H1 (cell line): ENCODE results near the gene C12orf56. TPM values are rescaled to one million over a fixed set of nuclear protein-coding genes. Genes with fewer than 3 reads are reported as not detected.

Experiments
- CTCF ChIA-PET: fragments of 300-600 bp; sonication (Branson Sonifier 250); formaldehyde crosslinking; loops from one replicate; lab custom pipeline; 2021; ENCODE audit not compliant: partially characterized antibody; lab: Charles Lee
- POLR2A ChIA-PET: fragments of 300-600 bp; sonication (Branson Sonifier 250); formaldehyde crosslinking; loops from one replicate; lab custom pipeline; 2021; ENCODE audit warnings: inconsistent platforms; ENCODE audit not compliant: partially characterized antibody; lab: Charles Lee
- DNase-seq, 2 experiments: peaks; one replicate each; pipeline versions ENCODE4 v3.0.0 to v3.0.0-alpha.2; 2010 to 2022; ENCODE audit warnings: low spot score in 2 of 2, low read depth in 1 of 2, mixed read lengths in 1 of 2
- FAIRE-seq: peaks from 2 replicates; lab custom pipeline; 2011; peaks lifted over from hg19 to GRCh38; lab: Jason Lieb, UNC
- H2AFZ ChIP-seq: 2 replicates; pipeline ENCODE4 v1.8.1; 2012; ENCODE audit warnings: low read length, inconsistent platforms
- H2AK5ac ChIP-seq: 2 replicates; pipeline ENCODE4 v1.6.1; 2013; ENCODE audit warnings: low read depth, low read length
- H2BK120ac ChIP-seq: replicated peaks from 2 replicates; pipeline ENCODE3; 2013; ENCODE audit warnings: low read depth, low read length, inconsistent platforms
- H2BK12ac ChIP-seq: 2 replicates; pipeline ENCODE4 v1.6.1; 2013; ENCODE audit warnings: low read depth, low read length
- H2BK15ac ChIP-seq: 2 replicates; pipeline ENCODE4 v1.6.1; 2013; ENCODE audit warnings: low read length
- H2BK20ac ChIP-seq: 2 replicates; pipeline ENCODE4 v1.6.1; 2013; ENCODE audit warnings: low read length
- H2BK5ac ChIP-seq: 2 replicates; pipeline ENCODE4 v1.6.1; 2013; ENCODE audit warnings: low read depth, low read length
- H3K14ac ChIP-seq: 2 replicates; pipeline ENCODE4 v1.6.1; 2013; ENCODE audit warnings: inconsistent platforms; ENCODE audit not compliant: insufficient read length
- H3K18ac ChIP-seq: 2 replicates; pipeline ENCODE4 v1.6.1; 2013; ENCODE audit warnings: low read length; ENCODE audit errors: extremely low read depth
- H3K23ac ChIP-seq: 2 replicates; pipeline ENCODE4 v1.6.1; 2013; ENCODE audit warnings: inconsistent platforms; ENCODE audit not compliant: insufficient read length
- H3K23me2 ChIP-seq: 2 replicates; pipeline ENCODE4 v1.6.1; 2013; ENCODE audit warnings: low read depth, low read length
- H3K27ac ChIP-seq: 2 replicates; pipeline ENCODE4 v1.6.1; 2011; ENCODE audit warnings: low read depth, low read length, inconsistent platforms
- H3K27me3 ChIP-seq, 4 experiments: replicated peaks in 1 of 4; 1 replicate in 1 of 4; 2 replicates in 3 of 4; pipeline versions ENCODE4 v1.6.1 to v1.8.1; 2011 to 2013; ENCODE audit warnings: low read length in 3 of 4, mild to moderate bottlenecking in 3 of 4, inconsistent platforms in 2 of 4, mixed read lengths in 2 of 4, moderate library complexity in 1 of 4; ENCODE audit not compliant: control insufficient read depth in 3 of 4, insufficient read depth in 3 of 4; ENCODE audit errors: extremely low read depth in 1 of 4
- H3K36me3 ChIP-seq, 4 experiments: 2 replicates each; pipeline versions ENCODE4 v1.6.1 to v1.8.1; 2011 to 2013; ENCODE audit warnings: mild to moderate bottlenecking in 4 of 4, low read length in 3 of 4, moderate library complexity in 2 of 4, control low read depth in 1 of 4, inconsistent platforms in 1 of 4; ENCODE audit not compliant: insufficient read depth in 4 of 4, control insufficient read depth in 2 of 4
- H3K4ac ChIP-seq: replicated peaks from 2 replicates; pipeline ENCODE3; 2013; ENCODE audit warnings: low read length, low read depth, mixed read lengths, inconsistent platforms; ENCODE audit not compliant: insufficient read length
- H3K4me1 ChIP-seq, 4 experiments: replicated peaks in 1 of 4; 1 replicate in 1 of 4; 2 replicates in 3 of 4; pipeline versions ENCODE4 v1.6.1 to v1.8.1; 2011 to 2013; ENCODE audit warnings: low read length in 3 of 4, inconsistent platforms in 2 of 4, mixed read lengths in 1 of 4; ENCODE audit not compliant: insufficient read depth in 4 of 4, control insufficient read depth in 3 of 4
- H3K4me2 ChIP-seq, 2 experiments: 2 replicates each; pipeline versions ENCODE4 v1.6.1 to v1.8.1; 2011 to 2013; ENCODE audit warnings: low read depth in 2 of 2, low read length in 2 of 2, control low read depth in 1 of 2, inconsistent platforms in 1 of 2, mild to moderate bottlenecking in 1 of 2; ENCODE audit not compliant: insufficient read depth in 1 of 2
- H3K4me3 ChIP-seq, 4 experiments: fragments of 200-600, 300-600 bp in 1 of 4; sonication (generic), shearing (Covaris generic), sonication (Bioruptor Twin) in 1 of 4; 2 replicates each; pipeline versions ENCODE4 v1.5.1 to v1.8.1; 2011 to 2016; ENCODE audit warnings: low read length in 4 of 4, low read depth in 3 of 4, control low read depth in 2 of 4, inconsistent platforms in 2 of 4, mild to moderate bottlenecking in 2 of 4, mixed read lengths in 1 of 4, moderate library complexity in 1 of 4; ENCODE audit not compliant: insufficient read depth in 2 of 4; ENCODE audit errors: extremely low read depth in 1 of 4
- H3K56ac ChIP-seq: replicated peaks from 2 replicates; pipeline ENCODE3; 2013; ENCODE audit warnings: low read depth, mild to moderate bottlenecking, mixed read lengths, low read length, inconsistent platforms; ENCODE audit not compliant: insufficient read length
- H3K79me1 ChIP-seq: 2 replicates; pipeline ENCODE4 v1.6.1; 2013; ENCODE audit warnings: low read depth, low read length, control low read depth
- H3K79me2 ChIP-seq, 2 experiments: 2 replicates each; pipeline versions ENCODE4 v1.6.1 to v1.8.1; 2012 to 2013; ENCODE audit warnings: low read length in 2 of 2, mild to moderate bottlenecking in 2 of 2, inconsistent platforms in 1 of 2; ENCODE audit not compliant: insufficient read depth in 2 of 2, control insufficient read depth in 1 of 2
- H3K9ac ChIP-seq, 4 experiments: replicated peaks in 1 of 4; 1 replicate in 1 of 4; 2 replicates in 3 of 4; pipeline versions ENCODE4 v1.6.1 to v1.8.1; 2011 to 2013; ENCODE audit warnings: low read depth in 3 of 4, low read length in 3 of 4, control low read depth in 2 of 4, mild to moderate bottlenecking in 2 of 4, moderate library complexity in 2 of 4, inconsistent platforms in 1 of 4; ENCODE audit errors: extremely low read depth in 1 of 4
- H3K9me3 ChIP-seq, 2 experiments: 2 replicates each; pipeline versions ENCODE4 v1.6.1 to v1.8.1; 2012 to 2013; ENCODE audit warnings: mild to moderate bottlenecking in 2 of 2, moderate library complexity in 2 of 2, control low read depth in 1 of 2, inconsistent platforms in 1 of 2, low read depth in 1 of 2, low read length in 1 of 2, mixed read lengths in 1 of 2; ENCODE audit not compliant: insufficient read depth in 2 of 2
- H4K20me1 ChIP-seq, 2 experiments: replicated peaks in 1 of 2; 2 replicates each; pipeline versions ENCODE3 to v1.8.1; 2011 to 2013; ENCODE audit warnings: inconsistent platforms in 2 of 2, low read length in 2 of 2, mild to moderate bottlenecking in 1 of 2; ENCODE audit not compliant: insufficient read depth in 2 of 2, control insufficient read depth in 1 of 2
- H4K5ac ChIP-seq: 2 replicates; pipeline ENCODE4 v1.6.1; 2013; ENCODE audit warnings: low read length, low read depth, mixed read lengths, inconsistent platforms; ENCODE audit not compliant: insufficient read length
- H4K8ac ChIP-seq: 2 replicates; pipeline ENCODE4 v1.8.0; 2013; ENCODE audit warnings: mild to moderate bottlenecking, moderate library complexity, low read length, inconsistent platforms; ENCODE audit not compliant: insufficient read depth; ENCODE audit errors: extremely low read depth
- H4K91ac ChIP-seq: replicated peaks from 2 replicates; pipeline ENCODE3; 2013; ENCODE audit warnings: low read length, mixed read lengths, inconsistent platforms; ENCODE audit not compliant: insufficient read length
- ASH2L ChIP-seq: fragments of 200-600, 300-600 bp; sonication (generic); IDR thresholded peaks from one replicate; pipeline ENCODE4 v1.7.1; 2017; ENCODE audit warnings: low read length
- BACH1 ChIP-seq: IDR thresholded peaks from 2 replicates; pipeline ENCODE4 v1.6.1; 2012; ENCODE audit warnings: low read length, improper control_type of control experiment
- EGR1 ChIP-seq: IDR thresholded peaks from 2 replicates; pipeline ENCODE4 v1.6.1; 2011; ENCODE audit warnings: low read depth, low read length, borderline replicate concordance
- JUND ChIP-seq: IDR thresholded peaks from 2 replicates; pipeline ENCODE4 v1.6.1; 2011; ENCODE audit warnings: mild to moderate bottlenecking, improper control_type of control experiment, low read length
- MAFK ChIP-seq: IDR thresholded peaks from 2 replicates; pipeline ENCODE4 v1.6.1; 2012; ENCODE audit warnings: low read depth, mild to moderate bottlenecking, improper control_type of control experiment, low read length
- NANOG ChIP-seq: IDR thresholded peaks from 2 replicates; pipeline ENCODE4 v1.6.1; 2011; ENCODE audit warnings: low read length, low read depth, mild to moderate bottlenecking, inconsistent platforms; ENCODE audit not compliant: insufficient read depth, poor library complexity, severe bottlenecking
- POU5F1 ChIP-seq: IDR thresholded peaks from 2 replicates; pipeline ENCODE4 v1.6.1; 2011; ENCODE audit warnings: low read depth, mild to moderate bottlenecking, low read length, moderate library complexity
- RBBP5 ChIP-seq: IDR thresholded peaks from 2 replicates; pipeline ENCODE4 v1.7.1; 2012; ENCODE audit warnings: low read depth, mild to moderate bottlenecking, inconsistent platforms, low read length, moderate library complexity, borderline replicate concordance
- SAP30 ChIP-seq: fragments of 300-600 bp; sonication (generic); IDR thresholded peaks from 2 replicates; pipeline ENCODE4 v1.7.1; 2012; ENCODE audit warnings: low read length, moderate library complexity, mild to moderate bottlenecking, inconsistent platforms; ENCODE audit not compliant: insufficient read depth, insufficient replicate concordance
- SIN3A ChIP-seq, 2 experiments: IDR thresholded peaks in 1 of 2; conservative IDR thresholded peaks in 1 of 2; 2 replicates each; pipeline ENCODE4 v1.6.1; 2011 to 2012; ENCODE audit warnings: low read length in 2 of 2, improper control_type of control experiment in 1 of 2, low read depth in 1 of 2, mild to moderate bottlenecking in 1 of 2
- TCF12 ChIP-seq: IDR thresholded peaks from 2 replicates; pipeline ENCODE4 v1.6.1; 2011; ENCODE audit warnings: low read depth, mild to moderate bottlenecking, low read length
- YY1 ChIP-seq: IDR thresholded peaks from 2 replicates; pipeline ENCODE4 v1.6.1; 2011; ENCODE audit warnings: low read depth, mild to moderate bottlenecking, low read length
- WGBS, 2 experiments: shearing (Covaris generic) in 1 of 2; methylation state at CpG; one replicate each; pipeline versions ENCODE4 v1.1.6 to v1.1.7; 2013 to 2015; ENCODE audit warnings: low lambda C conversion rate in 2 of 2, mixed read lengths in 2 of 2, inconsistent platforms in 1 of 2, low coverage in 1 of 2, missing lambda C conversion rate in 1 of 2; ENCODE audit not compliant: insufficient replicate concordance in 2 of 2, insufficient coverage in 1 of 2, insufficient read length in 1 of 2; ENCODE audit errors: extremely low coverage in 1 of 2, missing lambda C conversion rate in 1 of 2; 5-methylcytosine and 5-hydroxymethylcytosine counted together
- polyA plus RNA-seq, 7 experiments: library from polyadenylated mRNA; depleted of rRNA in 3 of 7; stranded (reverse) in 5 of 7; unstranded in 2 of 7; fragments of >200 nt in 5 of 7; fragments of 200-250 nt in 2 of 7; gene quantifications; 1 replicate in 5 of 7; 2 replicates in 1 of 7; 4 replicates in 1 of 7; pipeline versions ENCODE4 v1.2.1 to v1.2.3, GENCODE V29; 2011 to 2013; ENCODE audit warnings: missing spikeins in 2 of 7, mixed read lengths in 2 of 7
- total RNA-seq: library from RNA; stranded (reverse); fragmentation: NEBNext Ultra II Directional; extraction: Animal tissue kit (Norgen Biotek cat#: 25700); gene quantifications from 2 replicates; pipeline ENCODE4 v1.2.1, GENCODE V29; 2021
- TF ChIP-seq, protein P1 (sequence below): IDR thresholded peaks from 2 replicates; pipeline ENCODE4 v1.6.1; 2012; ENCODE audit warnings: inconsistent platforms

The C12orf56 gene
- total and polyA plus RNA-seq, 2 of the 8 experiments (the other 6 are each of a cell fraction or from before 2014, with no cell fraction given) = 1.1 to 2.9 TPM

DNA sequence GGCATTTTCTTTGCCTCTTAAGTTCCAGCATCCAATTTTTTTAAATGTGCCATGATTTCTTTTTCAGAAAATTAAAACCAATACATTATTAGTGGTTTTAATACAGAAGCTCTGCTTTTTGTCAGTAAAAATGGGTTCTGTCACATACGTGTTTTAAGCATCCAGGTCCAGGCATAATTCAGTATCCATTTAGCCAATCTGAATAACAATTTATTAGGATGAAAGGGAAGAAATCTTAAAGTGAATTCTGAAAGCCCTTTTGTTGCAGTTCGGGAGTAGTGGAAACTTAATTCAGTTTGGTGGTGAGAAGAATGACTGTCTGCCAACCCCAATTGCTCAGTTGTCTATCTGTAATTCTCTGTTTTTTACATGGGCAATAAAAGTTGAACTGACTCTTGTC is 20.9 kb upstream of the C12orf56 start:
- no peak overlapping the region for H2AFZ ChIP-seq
- no peak overlapping the region for H4K91ac ChIP-seq
- peaks cover 0 to 5% (median 1%) of the 10 kb centered on the region in 4 experiments; a peak in 3 of 7 replicates for H3K4me1 ChIP-seq
- H3K4me3 ChIP-seq = no peak overlapping the region
- DNase-seq (no peak), FAIRE-seq (no peak)
- H2AK5ac ChIP-seq = no peak overlapping the region
- H3K14ac ChIP-seq = no peak overlapping the region
- H3K9ac ChIP-seq = no peak overlapping the region
- H3K27me3 ChIP-seq = no peaks in the 10 kb centered on the region
- no peak overlapping the region for H3K18ac ChIP-seq
- H3K9me3 ChIP-seq = no peaks in the 10 kb centered on the region
- peaks cover 31 to 69% (median 51%) of the 10 kb centered on the region in 4 experiments for H3K36me3 ChIP-seq
- H4K5ac ChIP-seq = no peak overlapping the region
- ChIA-PET POLR2A (interaction anchor here (0.6 to 9.6 kb wide), 4 partner anchors 13 to 730 kb away, joined by 3 to 100 read pairs (median 6); no protein-coding TSS in a partner anchor), CTCF (no interaction called here)
- H2BK15ac ChIP-seq = no peak overlapping the region
- no peak overlapping the region for H3K4ac ChIP-seq
- no peak overlapping the region for H2BK12ac ChIP-seq
- H3K4me2 ChIP-seq = no peak overlapping the region
- H3K79me2 ChIP-seq = peaks cover 9 to 58% of the 10 kb centered on the region in 2 experiments
- H3K23ac ChIP-seq = no peak overlapping the region
- H3K79me1 ChIP-seq = peaks cover 10% of the 10 kb centered on the region
- no peaks in the 10 kb centered on the region for H3K23me2 ChIP-seq
- WGBS, 2 experiments = 92% methylated on average over 2 of the region's 2 CpGs; no CpG with 5 or more reads in 1 of the 2 experiments
- no peak overlapping the region for H2BK20ac ChIP-seq
- H4K8ac ChIP-seq = no peak overlapping the region
- no peak overlapping the region for H3K27ac ChIP-seq
- H4K20me1 ChIP-seq = peaks cover 8 to 15% of the 10 kb centered on the region in 2 experiments
- no peak overlapping the region for H2BK120ac ChIP-seq
- H3K56ac ChIP-seq = no peak overlapping the region
- H2BK5ac ChIP-seq = no peak overlapping the region
- TF ChIP-seq SIN3A (conservative IDR thresholded peaks at IDR 0.05 in 1 of 2, IDR thresholded peaks at IDR 0.05 in 1 of 2; ENCODE audit: low read depth in 1 of 2, low read length in 2 of 2) (no peak), POU5F1 (no peak), ASH2L (no peak), NANOG (no peak), EGR1 (no peak), BACH1 (no peak), TCF12 (no peak), JUND (no peak), SAP30 (no peak), YY1 (no peak), MAFK (no peak), RBBP5 (no peak)
- TF ChIP-seq, protein P1, sequence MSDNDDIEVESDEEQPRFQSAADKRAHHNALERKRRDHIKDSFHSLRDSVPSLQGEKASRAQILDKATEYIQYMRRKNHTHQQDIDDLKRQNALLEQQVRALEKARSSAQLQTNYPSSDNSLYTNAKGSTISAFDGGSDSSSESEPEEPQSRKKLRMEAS = no peak
